H1 (cell line): ENCODE data around the gene ST3GAL3. TPM values are rescaled to one million over a fixed set of nuclear protein-coding genes. Genes with fewer than 3 reads are reported as not detected.

Experiments
- CBX8 ChIP-seq: fragments of 300-800, 300-1000 bp; sonication (generic); IDR thresholded peaks from 2 replicates; pipeline ENCODE4 v1.7.1; 2016; ENCODE audit warnings: low read depth, low read length, borderline replicate concordance
- RFX5 ChIP-seq: IDR thresholded peaks from 2 replicates; pipeline ENCODE4 v1.6.1; 2011; ENCODE audit warnings: low read depth, low read length, improper control_type of control experiment, borderline replicate concordance
- SRF ChIP-seq: IDR thresholded peaks from 2 replicates; pipeline ENCODE4 v1.6.1; 2011; ENCODE audit warnings: mild to moderate bottlenecking, low read depth, low read length, moderate library complexity
- TBP ChIP-seq: IDR thresholded peaks from 2 replicates; pipeline ENCODE4 v1.6.1; 2011; ENCODE audit warnings: low read depth, low read length, improper control_type of control experiment
- polyA plus RNA-seq, 7 experiments: library from polyadenylated mRNA; depleted of rRNA in 3 of 7; stranded (reverse) in 5 of 7; unstranded in 2 of 7; fragments of >200 nt in 5 of 7; fragments of 200-250 nt in 2 of 7; gene quantifications; 1 replicate in 5 of 7; 2 replicates in 1 of 7; 4 replicates in 1 of 7; pipeline versions ENCODE4 v1.2.1 to v1.2.3, GENCODE V29; 2011 to 2013; ENCODE audit warnings: missing spikeins in 2 of 7, mixed read lengths in 2 of 7
- total RNA-seq: library from RNA; stranded (reverse); fragmentation: NEBNext Ultra II Directional; extraction: Animal tissue kit (Norgen Biotek cat#: 25700); gene quantifications from 2 replicates; pipeline ENCODE4 v1.2.1, GENCODE V29; 2021

Gene ST3GAL3
- total and polyA plus RNA-seq, 2 of the 8 experiments (the other 6 are each of a cell fraction or from before 2014, with no cell fraction given): 6.8 to 7.0 TPM

- no peak for TF ChIP-seq CBX8
- TF ChIP-seq TBP: no peak
- TF ChIP-seq SRF: no peak
- TF ChIP-seq RFX5: no peak
Measured at GRCh38 chr1:43874716-43875115, 167.4 kb downstream of the ST3GAL3 start (continued).
